CD4-positive, CD25-positive, alpha-beta regulatory T cell (primary cell): Measurements from ENCODE around the gene WFDC1. TPM values are rescaled to one million over a fixed set of nuclear protein-coding genes. Genes with fewer than 3 reads are reported as not detected.
"Not testable (repeated sequence)": the region's sequence is repeated elsewhere in the genome, so short reads cannot be mapped to it uniquely, and the experiment has no call there.

Experiments used
- ATAC-seq, 2 donors: fragments of 150-1000 bp; cut with Tn5 transposase; one replicate each; pipeline ENCODE4 v1.10.0; 2021; ENCODE audit warnings: low read depth in 2 of 2, moderate number of reproducible peaks in 2 of 2, moderate library complexity in 1 of 2
- DNase-seq, 3 donors: peaks; one replicate each; pipeline versions ENCODE4 v3.0.0 to v3.0.0-alpha.2; 2012 to 2022; ENCODE audit warnings: mixed read lengths in 1 of 3
- H3K27ac ChIP-seq: one replicate; pipeline ENCODE4 v1.7.0; 2013; ENCODE audit warnings: mild to moderate bottlenecking, low read length; ENCODE audit not compliant: insufficient read depth, poor library complexity, severe bottlenecking
- H3K27me3 ChIP-seq: one replicate; pipeline ENCODE4 v1.7.0; 2013; ENCODE audit warnings: low read length; ENCODE audit not compliant: control insufficient read depth, insufficient read depth
- H3K36me3 ChIP-seq: one replicate; pipeline ENCODE4 v1.7.0; 2013; ENCODE audit warnings: mild to moderate bottlenecking, low read length, moderate library complexity; ENCODE audit not compliant: control insufficient read depth, insufficient read depth
- H3K4me1 ChIP-seq: 2 replicates; pipeline ENCODE4 v1.7.0; 2013; ENCODE audit warnings: mild to moderate bottlenecking, low read length; ENCODE audit not compliant: insufficient read depth, control insufficient read depth, poor library complexity, severe bottlenecking
- H3K4me3 ChIP-seq: one replicate; pipeline ENCODE4 v1.7.0; 2013; ENCODE audit warnings: low read depth, mild to moderate bottlenecking, low read length, moderate library complexity
- H3K9me3 ChIP-seq, 2 experiments: 1 replicate in 1 of 2; 2 replicates in 1 of 2; pipeline ENCODE4 v1.7.0; 2013; ENCODE audit warnings: low read length in 2 of 2, mild to moderate bottlenecking in 1 of 2, moderate library complexity in 1 of 2; ENCODE audit not compliant: control insufficient read depth in 2 of 2
- H3K27ac Mint-ChIP-seq, 3 donors: one replicate each; pipeline ENCODE4 v1.8.0; 2020 to 2022; ENCODE audit warnings: mild to moderate bottlenecking in 3 of 3, mixed read lengths in 3 of 3, moderate library complexity in 2 of 3
- H3K27me3 Mint-ChIP-seq: one replicate; pipeline ENCODE4 v1.8.0; 2022; ENCODE audit warnings: mild to moderate bottlenecking, mixed read lengths
- H3K36me3 Mint-ChIP-seq: one replicate; pipeline ENCODE4 v1.8.0; 2020; ENCODE audit warnings: mixed read lengths
- H3K4me1 Mint-ChIP-seq, 4 donors: one replicate each; pipeline ENCODE4 v1.8.0; 2020 to 2022; ENCODE audit warnings: mixed read lengths in 4 of 4, mild to moderate bottlenecking in 1 of 4
- H3K4me3 Mint-ChIP-seq, 4 donors: one replicate each; pipeline ENCODE4 v1.8.0; 2020 to 2022; ENCODE audit warnings: mild to moderate bottlenecking in 4 of 4, mixed read lengths in 4 of 4, moderate library complexity in 3 of 4
- H3K9me3 Mint-ChIP-seq, 7 donors: one replicate each; pipeline ENCODE4 v1.8.0; 2020 to 2022; ENCODE audit warnings: mixed read lengths in 7 of 7, mild to moderate bottlenecking in 3 of 7, moderate library complexity in 2 of 7
- polyA plus RNA-seq, 4 donors: library from polyadenylated mRNA; unstranded; fragments of 300-500 nt; fragmentation: Illumina TruSeq; gene quantifications; one replicate each; pipeline ENCODE4 v1.2.3, GENCODE V29; 2021
- total RNA-seq: library from RNA; stranded (reverse); gene quantifications from one replicate; pipeline ENCODE4 v1.2.3, GENCODE V29; 2022

The WFDC1 gene
- total and polyA plus RNA-seq, 5 donors from 2014 or later, result not detected

DNA sequence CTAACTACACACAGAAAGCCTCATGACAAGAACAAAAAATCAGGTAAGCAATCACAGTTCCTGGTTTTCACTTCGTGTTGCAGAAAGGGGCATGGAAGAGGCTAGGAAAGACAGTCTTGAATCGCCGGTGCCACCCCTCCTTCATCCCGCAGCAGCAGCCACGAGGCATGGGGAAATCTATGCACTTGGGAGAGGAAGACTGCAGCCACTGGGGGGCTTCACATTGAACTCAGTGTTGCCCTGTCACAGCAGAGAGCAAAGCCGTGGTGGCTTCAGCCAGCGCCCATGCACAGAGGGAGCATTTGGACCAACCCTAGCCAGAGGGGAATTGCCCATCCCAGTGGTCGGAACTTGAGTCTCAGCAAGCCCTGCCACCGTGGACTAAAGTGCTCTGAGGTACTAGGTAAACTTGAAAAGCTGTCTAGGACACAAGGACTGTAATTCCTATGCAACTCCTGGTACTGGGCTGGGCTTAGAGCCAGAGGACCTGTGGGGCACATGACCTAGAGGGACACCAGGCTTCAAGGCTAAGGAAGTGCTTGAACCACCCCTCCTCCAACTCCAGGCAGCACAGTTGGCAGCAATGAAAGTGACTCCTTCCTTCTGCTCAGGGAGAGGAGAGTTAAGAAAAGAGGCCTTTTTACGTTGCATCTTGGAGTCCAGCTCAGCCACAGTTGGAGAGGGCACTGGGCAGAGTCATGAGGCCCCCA lies 38.5 kb downstream of the WFDC1 start:
- no peak overlapping the region for H3K4me3 Mint-ChIP-seq
- H3K9me3 ChIP-seq, result peaks cover 0 to 2% of the 10 kb centered on the region in 2 experiments
- H3K4me1 ChIP-seq, result no peaks in the 10 kb centered on the region
- peaks cover 0 to 21% (median 4%) of the 10 kb centered on the region in 7 donors for H3K9me3 Mint-ChIP-seq
- ATAC-seq (no peak), DNase-seq (no peak)
- no peak overlapping the region for H3K27ac ChIP-seq
- H3K27me3 Mint-ChIP-seq, result no peaks in the 10 kb centered on the region
- H3K27me3 ChIP-seq, result no peaks in the 10 kb centered on the region
- peaks cover 3% of the 10 kb centered on the region for H3K36me3 Mint-ChIP-seq
- H3K4me3 ChIP-seq, result no peak overlapping the region
- no peaks in the 10 kb centered on the region for H3K36me3 ChIP-seq
- no peak overlapping the region for H3K27ac Mint-ChIP-seq
- no peaks in the 10 kb centered on the region for H3K4me1 Mint-ChIP-seq

DNA sequence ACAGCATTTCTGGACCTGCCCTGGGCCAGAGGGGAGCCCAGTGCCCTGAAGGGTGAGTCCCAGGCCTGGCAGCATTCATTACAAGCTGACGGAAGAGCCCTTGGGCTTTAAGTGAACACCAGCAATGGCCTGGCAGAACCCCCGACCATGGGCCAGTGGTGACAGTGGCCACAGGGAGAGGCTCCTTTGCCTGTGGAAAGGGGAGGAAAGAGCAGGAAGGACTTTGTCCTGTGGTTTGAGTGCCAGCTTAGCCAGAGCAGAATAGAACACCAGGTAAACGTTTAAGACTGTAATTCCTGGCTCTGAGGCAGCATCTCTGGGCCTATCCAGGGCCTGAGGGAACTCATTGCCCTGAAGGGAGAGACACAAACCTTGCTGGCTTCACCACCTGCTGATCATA lies 39.4 kb downstream of the WFDC1 start:
- no peaks in the 10 kb centered on the region for H3K4me1 Mint-ChIP-seq
- Histone ChIP-seq H3K9me3 (peaks cover 0 to 2% of the 10 kb centered on the region in 2 experiments), H3K36me3 (no peaks in the 10 kb centered on the region), H3K27ac (no peak overlapping the region), H3K4me1 (no peaks in the 10 kb centered on the region), H3K4me3 (no peak overlapping the region), H3K27me3 (no peaks in the 10 kb centered on the region)
- H3K4me3 Mint-ChIP-seq, result no peak overlapping the region
- DNase-seq (no peak), ATAC-seq (no peak)
- H3K36me3 Mint-ChIP-seq, result peaks cover 3% of the 10 kb centered on the region
- H3K27ac Mint-ChIP-seq, result no peak overlapping the region
- H3K27me3 Mint-ChIP-seq, result no peaks in the 10 kb centered on the region
- H3K9me3 Mint-ChIP-seq, result peaks cover 0 to 21% (median 4%) of the 10 kb centered on the region in 7 donors

DNA sequence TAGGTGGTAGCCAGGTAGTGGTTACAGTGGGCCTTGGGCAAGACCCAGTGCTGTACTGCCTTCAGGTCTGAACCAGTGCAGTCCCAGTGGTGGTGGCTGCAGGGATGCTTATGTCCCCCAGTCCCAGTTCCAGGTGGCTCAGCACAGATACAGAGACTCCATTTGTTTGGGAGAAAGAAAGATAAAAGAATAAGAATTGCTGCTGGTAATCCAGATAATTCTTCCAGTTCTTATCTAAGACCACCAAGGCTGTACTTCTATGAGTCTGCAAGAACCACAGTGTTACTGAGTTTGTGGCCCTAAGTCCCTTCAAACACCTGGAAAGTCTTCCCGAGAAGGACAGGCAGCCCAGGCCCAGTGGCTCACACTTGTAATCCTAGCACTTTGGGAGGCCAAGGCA lies 39.8 kb downstream of the WFDC1 start:
- Mint-ChIP-seq H3K36me3 (peaks cover 3% of the 10 kb centered on the region), H3K9me3 (peaks cover 0 to 21% (median 4%) of the 10 kb centered on the region in 7 donors), H3K27me3 (no peaks in the 10 kb centered on the region), H3K27ac (no peak overlapping the region), H3K4me3 (no peak overlapping the region), H3K4me1 (no peaks in the 10 kb centered on the region)
- no peak for DNase-seq
- H3K27ac ChIP-seq, result no peak overlapping the region
- no peak overlapping the region for H3K4me3 ChIP-seq
- no peaks in the 10 kb centered on the region for H3K36me3 ChIP-seq
- ATAC-seq, result no peak
- peaks cover 0 to 2% of the 10 kb centered on the region in 2 experiments for H3K9me3 ChIP-seq
- no peaks in the 10 kb centered on the region for H3K27me3 ChIP-seq
- H3K4me1 ChIP-seq, result no peaks in the 10 kb centered on the region

DNA sequence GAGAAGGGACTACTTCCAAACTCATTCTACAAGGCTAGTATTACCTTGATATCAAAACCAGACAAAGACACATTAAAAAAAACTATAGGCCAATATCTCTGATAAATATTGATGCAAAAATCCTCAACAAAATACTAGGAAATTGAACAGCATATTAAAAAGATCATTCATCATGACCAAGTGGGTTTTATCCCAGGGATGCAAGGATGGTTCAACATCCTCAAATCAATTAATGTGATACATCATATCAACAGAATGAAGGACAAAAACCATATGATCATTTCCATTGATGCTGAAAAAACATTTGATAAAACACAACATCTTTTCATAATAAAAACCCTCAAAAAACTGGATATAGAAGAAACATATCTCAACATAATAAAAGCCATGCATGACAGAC lies 42.6 kb downstream of the WFDC1 start:
- not testable (repeated sequence) for H3K27ac ChIP-seq, H3K4me3 Mint-ChIP-seq, H3K27ac Mint-ChIP-seq, H3K27me3 Mint-ChIP-seq, H3K4me3 ChIP-seq, H3K4me1 ChIP-seq, H3K36me3 Mint-ChIP-seq, H3K27me3 ChIP-seq, H3K36me3 ChIP-seq, DNase-seq, H3K4me1 Mint-ChIP-seq, H3K9me3 ChIP-seq, ATAC-seq
- peaks cover 0 to 21% (median 4%) of the 10 kb centered on the region in 7 donors for H3K9me3 Mint-ChIP-seq

DNA sequence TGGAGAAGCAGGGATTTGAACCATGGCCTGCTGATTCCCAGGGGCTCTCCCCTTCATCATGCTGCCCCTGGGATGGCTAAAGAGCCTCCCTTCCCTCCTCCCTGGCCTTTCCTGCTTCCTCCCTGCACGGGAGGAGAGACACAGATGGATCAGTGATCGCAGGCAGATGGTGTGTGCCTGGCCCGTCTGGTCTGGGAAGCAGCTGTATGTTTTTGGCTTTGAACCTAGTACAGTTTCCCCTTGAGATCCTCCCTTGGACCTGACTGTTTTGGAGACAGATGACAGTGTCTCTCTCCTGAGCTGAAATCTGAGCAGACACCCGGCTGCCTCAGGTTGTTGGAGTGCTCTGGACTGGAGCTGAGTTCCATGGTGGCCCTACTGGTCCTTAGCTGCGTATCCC lies 44.6 kb downstream of the WFDC1 start:
- Mint-ChIP-seq H3K36me3 (peaks cover 3% of the 10 kb centered on the region), H3K4me1 (no peaks in the 10 kb centered on the region), H3K9me3 (peaks cover 0 to 21% (median 4%) of the 10 kb centered on the region in 7 donors)

DNA sequence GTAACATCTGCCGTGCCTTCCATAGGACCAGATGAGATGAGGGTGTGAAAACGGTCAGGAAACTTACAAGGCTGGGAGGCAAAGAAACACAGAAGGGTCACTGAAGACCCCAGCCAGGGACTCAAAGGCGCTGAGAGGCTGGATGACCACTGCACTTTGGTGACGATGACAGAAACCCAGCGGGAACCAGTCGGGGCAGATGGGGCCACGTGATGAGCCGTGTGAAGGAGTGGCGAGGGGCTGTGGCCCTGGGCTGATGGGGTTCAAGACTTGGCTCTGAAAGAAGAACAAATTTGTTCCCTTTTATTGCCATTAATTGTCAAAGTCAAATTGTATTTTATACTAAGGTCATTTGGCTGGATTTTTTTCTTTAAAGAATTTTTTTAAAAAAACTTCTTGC lies 45.1 kb downstream of the WFDC1 start:
- Mint-ChIP-seq H3K36me3 (peaks cover 3% of the 10 kb centered on the region), H3K27ac (no peak overlapping the region), H3K9me3 (peaks cover 0 to 21% (median 4%) of the 10 kb centered on the region in 7 donors), H3K27me3 (peaks cover 4% of the 10 kb centered on the region), H3K4me1 (no peaks in the 10 kb centered on the region), H3K4me3 (no peak overlapping the region)
- no peaks in the 10 kb centered on the region for H3K4me1 ChIP-seq
- H3K4me3 ChIP-seq, result no peak overlapping the region
- no peaks in the 10 kb centered on the region for H3K36me3 ChIP-seq
- ATAC-seq (no peak), DNase-seq (no peak)
- peaks cover 0 to 2% of the 10 kb centered on the region in 2 experiments for H3K9me3 ChIP-seq
- no peaks in the 10 kb centered on the region for H3K27me3 ChIP-seq
- H3K27ac ChIP-seq, result no peak overlapping the region

More for the DNA sequence above, 44.6 kb downstream of the WFDC1 start:
- peak overlapping the region in 1 of 4 donors; percentile 54 for H3K4me3 Mint-ChIP-seq
- no peak for DNase-seq
- H3K9me3 ChIP-seq, result peaks cover 0 to 2% of the 10 kb centered on the region in 2 experiments
- H3K27me3 ChIP-seq, result no peaks in the 10 kb centered on the region
- no peak overlapping the region for H3K4me3 ChIP-seq
- no peak overlapping the region for H3K27ac Mint-ChIP-seq
- no peak overlapping the region for H3K27ac ChIP-seq
- no peaks in the 10 kb centered on the region for H3K4me1 ChIP-seq
- H3K36me3 ChIP-seq, result no peaks in the 10 kb centered on the region
- ATAC-seq, result no peak
- H3K27me3 Mint-ChIP-seq, result peaks cover 4% of the 10 kb centered on the region

DNA sequence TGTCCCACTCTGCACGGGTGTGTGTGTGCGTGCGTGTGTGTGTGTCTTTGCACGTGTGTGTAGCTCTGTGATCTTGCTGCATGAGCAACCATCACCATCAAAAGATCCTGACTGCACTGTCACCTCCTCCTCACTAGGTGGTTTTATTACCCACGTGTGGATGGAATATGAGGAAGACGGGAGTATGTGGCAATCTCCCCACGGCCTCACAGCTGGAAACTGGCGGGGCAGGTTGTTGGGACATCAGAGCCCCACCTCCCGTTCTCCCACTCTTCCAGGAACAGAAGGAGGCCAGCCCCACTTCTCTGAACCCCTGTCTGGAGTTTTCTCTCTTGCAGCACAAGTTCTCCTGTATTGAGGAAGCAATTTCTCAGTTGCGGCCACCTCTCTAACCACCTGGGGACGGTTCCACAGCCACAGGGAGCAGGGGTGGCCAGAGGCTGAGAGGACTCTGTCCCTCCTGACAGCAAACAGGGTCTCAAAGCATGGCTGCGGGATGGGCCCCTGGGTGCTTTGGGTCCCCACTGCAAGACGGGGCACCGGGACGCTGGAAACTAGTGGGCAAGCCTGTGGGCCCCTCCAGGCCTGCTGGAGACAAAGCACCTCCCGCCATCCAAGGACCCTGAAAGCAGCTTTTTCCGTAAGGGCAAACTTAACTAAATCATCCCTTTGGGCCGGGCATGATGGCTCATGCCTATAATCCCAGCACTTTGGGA lies 45.8 kb downstream of the WFDC1 start:
- Mint-ChIP-seq H3K4me1 (no peaks in the 10 kb centered on the region), H3K4me3 (no peak overlapping the region), H3K27me3 (peaks cover 4% of the 10 kb centered on the region), H3K36me3 (peaks cover 3% of the 10 kb centered on the region), H3K9me3 (peaks cover 0 to 14% (median 4%) of the 10 kb centered on the region in 7 donors), H3K27ac (no peak overlapping the region)
- Histone ChIP-seq H3K27me3 (no peaks in the 10 kb centered on the region), H3K27ac (no peak overlapping the region), H3K36me3 (no peaks in the 10 kb centered on the region), H3K9me3 (no peaks in the 10 kb centered on the region), H3K4me1 (no peaks in the 10 kb centered on the region), H3K4me3 (no peak overlapping the region)
- no peak for ATAC-seq
- DNase-seq, result no peak
